Peyer's patch (tissue), 4 donors: ENCODE measurements around the gene NIPBL. TPM values are rescaled to one million over a fixed set of nuclear protein-coding genes. Genes with fewer than 3 reads are reported as not detected.
"Not testable (repeated sequence)": the region's sequence is repeated elsewhere in the genome, so short reads cannot be mapped to it uniquely, and the experiment has no call there.

Experiments used
- DNase-seq, 3 donors: peaks; one replicate each; pipeline ENCODE4 v3.0.0-alpha.2; 2017 to 2019
- H3K27ac ChIP-seq, 4 donors: fragments of 200-600 bp; sonication (generic); one replicate each; pipeline ENCODE4 v1.5.1; 2016 to 2019
- H3K27me3 ChIP-seq, 2 donors: fragments of 200-600 bp; sonication (generic); one replicate each; pipeline ENCODE4 v1.5.1; 2019
- H3K36me3 ChIP-seq, 3 donors: fragments of 200-600 bp; sonication (generic); one replicate each; pipeline ENCODE4 v1.5.1; 2016 to 2019
- H3K4me1 ChIP-seq, 4 donors: fragments of 200-600 bp; sonication (generic); one replicate each; pipeline ENCODE4 v1.5.1; 2016 to 2019
- H3K4me3 ChIP-seq, 4 donors: fragments of 200-600 bp; sonication (generic); 1 replicate in 3 of 4; 2 replicates in 1 of 4; pipeline ENCODE4 v1.5.1; 2016 to 2019; ENCODE audit warnings: mild to moderate bottlenecking in 1 of 4
- H3K9me3 ChIP-seq, 4 donors: fragments of 200-600 bp; sonication (generic); one replicate each; pipeline ENCODE4 v1.5.1; 2016 to 2019; ENCODE audit warnings: mild to moderate bottlenecking in 1 of 4
- POLR2A ChIP-seq, 2 donors: fragments of 450-650 bp; IDR thresholded peaks; one replicate each; pipeline ENCODE4 v1.5.1; 2017; ENCODE audit warnings: antibody characterized with exemption in 2 of 2, mild to moderate bottlenecking in 2 of 2, moderate library complexity in 2 of 2
- total RNA-seq, 4 donors: library from RNA; depleted of rRNA; stranded (reverse); fragments of >200 nt; gene quantifications; one replicate each; pipeline ENCODE4 v1.1.0, GENCODE V29; 2016
- TF ChIP-seq, protein P1 (sequence below), 6 experiments: fragments of 450-650 bp in 4 of 6; fragments of 200-600 bp in 2 of 6; sonication (generic) in 1 of 6; IDR thresholded peaks; one replicate each; pipeline ENCODE4 v1.5.1; 2017 to 2019; ENCODE audit warnings: antibody characterized with exemption in 6 of 6, mild to moderate bottlenecking in 3 of 6, moderate library complexity in 1 of 6

The NIPBL gene
- total RNA-seq, 4 donors from 2014 or later: 48.7 to 109 (median 68.8) TPM

DNA sequence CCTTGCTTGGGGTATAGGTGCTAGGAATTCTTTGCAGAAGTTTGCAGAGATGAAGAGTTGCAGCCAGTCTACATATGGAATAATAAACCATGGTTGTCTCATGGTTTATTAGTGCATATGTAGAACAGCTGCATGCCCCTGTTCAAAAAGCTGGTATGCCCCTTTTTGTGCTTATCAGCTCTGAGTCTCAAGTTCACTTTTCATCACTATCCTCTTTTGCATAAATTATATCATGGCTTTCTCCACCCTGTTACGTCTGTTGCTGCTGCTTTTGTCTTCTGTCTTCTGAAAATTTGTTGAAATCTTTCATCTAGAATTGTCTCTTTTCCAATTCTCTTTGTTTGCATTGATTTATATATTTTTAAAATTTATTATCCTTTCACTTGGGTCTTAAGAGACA is 200.6 kb downstream of the NIPBL start:
- no peak overlapping the region for H3K4me3 ChIP-seq
- H3K27me3 ChIP-seq: no peaks in the 10 kb centered on the region
- no peaks in the 10 kb centered on the region for H3K4me1 ChIP-seq
- no peak for DNase-seq
- H3K27ac ChIP-seq: no peak overlapping the region
- H3K36me3 ChIP-seq: peaks cover 0 to 7% (median 0%) of the 10 kb centered on the region in 3 donors
- H3K9me3 ChIP-seq: no peaks in the 10 kb centered on the region
- TF ChIP-seq, protein P1, sequence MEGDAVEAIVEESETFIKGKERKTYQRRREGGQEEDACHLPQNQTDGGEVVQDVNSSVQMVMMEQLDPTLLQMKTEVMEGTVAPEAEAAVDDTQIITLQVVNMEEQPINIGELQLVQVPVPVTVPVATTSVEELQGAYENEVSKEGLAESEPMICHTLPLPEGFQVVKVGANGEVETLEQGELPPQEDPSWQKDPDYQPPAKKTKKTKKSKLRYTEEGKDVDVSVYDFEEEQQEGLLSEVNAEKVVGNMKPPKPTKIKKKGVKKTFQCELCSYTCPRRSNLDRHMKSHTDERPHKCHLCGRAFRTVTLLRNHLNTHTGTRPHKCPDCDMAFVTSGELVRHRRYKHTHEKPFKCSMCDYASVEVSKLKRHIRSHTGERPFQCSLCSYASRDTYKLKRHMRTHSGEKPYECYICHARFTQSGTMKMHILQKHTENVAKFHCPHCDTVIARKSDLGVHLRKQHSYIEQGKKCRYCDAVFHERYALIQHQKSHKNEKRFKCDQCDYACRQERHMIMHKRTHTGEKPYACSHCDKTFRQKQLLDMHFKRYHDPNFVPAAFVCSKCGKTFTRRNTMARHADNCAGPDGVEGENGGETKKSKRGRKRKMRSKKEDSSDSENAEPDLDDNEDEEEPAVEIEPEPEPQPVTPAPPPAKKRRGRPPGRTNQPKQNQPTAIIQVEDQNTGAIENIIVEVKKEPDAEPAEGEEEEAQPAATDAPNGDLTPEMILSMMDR (IDR thresholded peaks at IDR 0.05): no peak
- TF ChIP-seq POLR2A (IDR thresholded peaks at IDR 0.05): no peak

DNA sequence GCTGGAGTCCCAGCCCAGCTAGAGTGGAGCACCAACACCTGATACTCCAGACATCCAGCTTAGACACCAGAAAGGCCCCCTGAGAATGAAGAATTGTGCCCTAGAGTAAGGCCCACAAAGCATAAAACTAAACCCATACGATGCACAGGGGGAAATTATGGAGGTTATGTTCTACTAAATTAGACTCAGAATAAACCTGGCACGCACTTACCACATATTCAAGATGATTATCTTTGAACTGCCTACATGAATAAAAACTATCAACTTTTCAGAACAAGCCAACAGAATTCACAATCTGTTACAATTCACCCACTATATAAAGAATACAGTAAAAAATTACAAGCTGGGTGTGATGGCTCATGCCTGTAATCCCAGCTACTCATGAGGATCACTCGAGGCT is 204.1 kb downstream of the NIPBL start:
- no peak overlapping the region for H3K4me3 ChIP-seq
- H3K27me3 ChIP-seq: no peaks in the 10 kb centered on the region
- H3K9me3 ChIP-seq: no peaks in the 10 kb centered on the region
- peaks cover 0 to 7% (median 0%) of the 10 kb centered on the region in 3 donors for H3K36me3 ChIP-seq
- TF ChIP-seq POLR2A (IDR thresholded peaks at IDR 0.05): no peak
- TF ChIP-seq, protein P1 (IDR thresholded peaks at IDR 0.05): no peak
- H3K27ac ChIP-seq: no peak overlapping the region
- DNase-seq: no peak
- H3K4me1 ChIP-seq: no peaks in the 10 kb centered on the region

DNA sequence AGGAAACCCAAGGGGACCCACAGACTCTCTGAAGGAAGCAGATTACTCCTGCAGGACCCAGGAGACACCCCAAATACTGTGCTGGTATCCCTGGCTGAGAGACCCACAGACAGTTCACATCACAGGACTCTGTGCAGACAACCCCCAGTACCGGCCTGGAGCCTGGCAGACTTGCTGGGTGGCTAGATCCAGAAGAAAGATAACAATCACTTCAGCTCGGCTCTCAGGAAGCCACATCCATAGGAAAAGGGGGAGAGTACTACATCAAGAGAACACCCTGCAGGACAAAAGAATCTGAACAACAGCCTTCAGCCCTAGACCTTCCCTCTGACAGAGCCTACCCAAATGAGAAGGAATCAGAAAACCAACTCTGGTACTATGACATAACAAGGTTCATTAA is 206.4 kb downstream of the NIPBL start:
- not testable (repeated sequence) for H3K27ac ChIP-seq, H3K36me3 ChIP-seq, H3K27me3 ChIP-seq, DNase-seq, H3K4me1 ChIP-seq, H3K9me3 ChIP-seq, H3K4me3 ChIP-seq

DNA sequence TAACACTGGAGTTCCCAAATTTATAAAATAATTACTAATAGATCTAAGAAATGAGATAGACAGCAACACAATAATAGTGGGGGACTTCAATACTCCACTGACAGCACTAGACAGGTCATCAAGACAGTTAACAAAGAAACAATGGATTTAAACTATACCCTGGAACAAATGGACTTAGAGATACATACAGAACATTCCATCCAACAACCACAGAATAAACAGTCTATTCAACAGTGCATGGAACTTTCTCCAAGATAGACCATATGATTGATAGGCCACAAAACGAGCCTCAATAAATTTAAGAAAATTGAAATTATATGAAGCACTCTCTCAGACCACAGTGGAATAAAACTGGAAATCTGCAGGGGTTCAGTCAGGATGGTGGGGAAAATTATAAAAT is 209.5 kb downstream of the NIPBL start:
- not testable (repeated sequence) for H3K4me3 ChIP-seq, H3K27ac ChIP-seq, DNase-seq, H3K27me3 ChIP-seq, H3K36me3 ChIP-seq, H3K9me3 ChIP-seq
- peaks cover 0 to 19% (median 2%) of the 10 kb centered on the region in 4 donors for H3K4me1 ChIP-seq

DNA sequence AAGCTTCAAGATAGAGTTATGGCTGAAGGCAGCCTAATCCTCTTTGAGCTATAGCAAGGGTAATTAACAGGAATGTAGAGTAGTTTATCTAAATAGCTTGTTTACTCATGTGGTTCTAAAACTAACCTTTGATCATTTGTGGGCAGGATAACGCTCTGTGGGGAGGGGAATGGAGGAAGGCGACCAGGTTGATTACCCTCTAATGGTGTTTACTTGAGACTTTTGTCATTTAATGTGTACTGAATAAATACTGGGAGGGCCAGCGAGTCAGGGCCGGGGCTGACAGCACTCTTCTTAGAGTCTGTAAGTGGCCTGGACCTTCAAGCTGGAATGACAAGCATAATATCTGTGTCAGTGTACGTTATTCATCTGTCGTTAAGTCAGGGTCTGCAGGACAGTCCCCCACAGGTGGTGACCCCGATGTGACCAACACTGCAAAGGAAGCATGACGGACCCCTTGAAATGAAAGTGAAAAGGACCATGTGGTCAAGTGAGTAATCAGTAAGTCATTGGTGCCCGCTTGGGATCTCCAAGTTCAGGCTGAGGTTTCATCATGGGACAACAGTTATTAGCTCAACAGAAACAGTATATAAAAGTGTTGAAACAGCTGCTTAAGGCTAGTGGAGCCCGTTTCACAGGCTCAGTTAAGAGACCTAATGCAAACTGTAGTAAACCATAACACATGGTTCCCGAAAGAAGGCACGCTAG is 210.1 kb downstream of the NIPBL start:
- no peak for TF ChIP-seq POLR2A (IDR thresholded peaks at IDR 0.05)
- TF ChIP-seq, protein P1 (IDR thresholded peaks at IDR 0.05): no peak
- DNase-seq: peak in 1 of 3 donors; percentile 62
- Histone ChIP-seq H3K27ac (no peak overlapping the region), H3K4me1 (peaks cover 0 to 19% (median 2%) of the 10 kb centered on the region in 4 donors), H3K36me3 (no peaks in the 10 kb centered on the region), H3K9me3 (peaks cover 0 to 6% (median 0%) of the 10 kb centered on the region in 4 donors), H3K4me3 (no peak overlapping the region), H3K27me3 (no peaks in the 10 kb centered on the region)

DNA sequence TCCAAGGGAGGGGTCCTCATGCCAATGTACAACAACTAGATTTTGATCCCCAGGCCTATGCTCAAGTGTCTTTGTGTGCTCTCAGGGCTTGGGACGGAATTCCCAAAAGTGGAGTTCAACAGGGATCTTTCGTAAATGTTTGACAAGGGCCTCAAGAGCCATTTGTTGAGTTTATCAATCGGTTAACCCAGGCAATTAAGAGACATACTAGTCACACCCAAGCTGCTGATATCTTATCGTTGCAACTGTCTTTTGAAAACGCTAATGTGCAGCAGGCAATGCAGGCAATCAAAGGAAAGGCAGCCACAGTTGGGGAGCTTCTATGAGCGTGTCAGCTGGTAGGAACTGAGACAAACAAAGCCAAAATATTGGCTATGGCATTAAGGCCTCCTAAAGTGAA is 211.4 kb downstream of the NIPBL start:
- H3K27ac ChIP-seq: no peak overlapping the region
- H3K4me1 ChIP-seq: peaks cover 0 to 19% (median 2%) of the 10 kb centered on the region in 4 donors
- DNase-seq: no peak
- no peaks in the 10 kb centered on the region for H3K36me3 ChIP-seq
- H3K9me3 ChIP-seq: peaks cover 0 to 6% (median 0%) of the 10 kb centered on the region in 4 donors
- H3K27me3 ChIP-seq: no peaks in the 10 kb centered on the region
- TF ChIP-seq POLR2A (IDR thresholded peaks at IDR 0.05): no peak
- TF ChIP-seq, protein P1 (IDR thresholded peaks at IDR 0.05): no peak
- H3K4me3 ChIP-seq: no peak overlapping the region
